HG03103 (cell line): ENCODE data around the gene HINT2.

Experiments
- ATAC-seq: cut with Tn5 transposase; IDR thresholded peaks from one replicate; pipeline ENCODE4 v1.9.1; 2021; ENCODE audit warnings: low read depth; ENCODE audit not compliant: unreplicated experiment

The HINT2 gene

GRCh38 chr9:35841645-35841900 lies 26.7 kb upstream of the HINT2 start:
- ATAC-seq, result no peak

- no peak for ATAC-seq
Measured at GRCh38 chr9:35840881-35841644, 26.2 kb upstream of the HINT2 start.

- no peak for ATAC-seq
Measured at GRCh38 chr9:35839926-35840325, 25.1 kb upstream of the HINT2 start.

- ATAC-seq, result no peak
Measured at GRCh38 chr9:35836595-35836994, 21.8 kb upstream of the HINT2 start.

GRCh38 chr9:35835766-35836165 lies 20.9 kb upstream of the HINT2 start:
- no peak for ATAC-seq

- no peak for ATAC-seq
Measured at GRCh38 chr9:35835216-35835632, 20.4 kb upstream of the HINT2 start.

GRCh38 chr9:35834260-35835215 lies 19.7 kb upstream of the HINT2 start:
- ATAC-seq, result no peak

GRCh38 chr9:35832814-35833213 lies 18.0 kb upstream of the HINT2 start:
- ATAC-seq, result no peak

GRCh38 chr9:35831040-35831439 lies 16.2 kb upstream of the HINT2 start:
- no peak for ATAC-seq

GRCh38 chr9:35829764-35830096 lies 14.9 kb upstream of the HINT2 start:
- no peak for ATAC-seq

- ATAC-seq, result peak; percentile 71
Measured at GRCh38 chr9:35829084-35829763, 14.4 kb upstream of the HINT2 start, which contains the start of gene TMEM8B. Gene TMEM8B, plus strand, starts transcription at chr9:35829228. Its CDS starts 220 bp downstream, at chr9:35829448.

- no peak for ATAC-seq
Measured at GRCh38 chr9:35828716-35829083, 13.9 kb upstream of the HINT2 start, which contains the start of gene FAM221B. Gene FAM221B, minus strand, starts transcription at chr9:35828732. Its CDS starts 2,571 bp downstream, at chr9:35826161.

- no peak for ATAC-seq
Measured at GRCh38 chr9:35827486-35827885, 12.6 kb upstream of the HINT2 start.

- ATAC-seq, result peak; percentile 39
Measured at GRCh38 chr9:35826071-35826701, 11.3 kb upstream of the HINT2 start.

- ATAC-seq, result no peak
Measured at GRCh38 chr9:35822926-35823325, 8.1 kb upstream of the HINT2 start.

- no peak for ATAC-seq
Measured at GRCh38 chr9:35820076-35820475, 5.2 kb upstream of the HINT2 start.

- ATAC-seq, result no peak
Measured at GRCh38 chr9:35818341-35818740, 3.5 kb upstream of the HINT2 start.

GRCh38 chr9:35816708-35817107 lies 1.9 kb upstream of the HINT2 start:
- ATAC-seq, result no peak

GRCh38 chr9:35814106-35814840 lies 569 bp downstream of the HINT2 start:
- peak; percentile 18 for ATAC-seq

GRCh38 chr9:35813434-35814105 lies 1.3 kb downstream of the HINT2 start:
- no peak for ATAC-seq
